Activated naive CD8-positive, alpha-beta T cell (primary cell): Measurements from ENCODE around the gene MYEOV.

Experiments
- H3K27ac Mint-ChIP-seq: one replicate; pipeline ENCODE4 v1.8.0; 2021; ENCODE audit warnings: mixed read lengths
- H3K27me3 Mint-ChIP-seq: one replicate; pipeline ENCODE4 v1.8.0; 2021; ENCODE audit warnings: mixed read lengths
- H3K36me3 Mint-ChIP-seq: one replicate; pipeline ENCODE4 v1.8.0; 2021; ENCODE audit warnings: mixed read lengths
- H3K4me1 Mint-ChIP-seq: one replicate; pipeline ENCODE4 v1.8.0; 2021; ENCODE audit warnings: low read depth, mixed read lengths
- H3K4me3 Mint-ChIP-seq: one replicate; pipeline ENCODE4 v1.8.0; 2021; ENCODE audit warnings: mild to moderate bottlenecking, mixed read lengths
- H3K9me3 Mint-ChIP-seq: one replicate; pipeline ENCODE4 v1.8.0; 2021; ENCODE audit warnings: low read depth, mixed read lengths

The MYEOV gene

DNA sequence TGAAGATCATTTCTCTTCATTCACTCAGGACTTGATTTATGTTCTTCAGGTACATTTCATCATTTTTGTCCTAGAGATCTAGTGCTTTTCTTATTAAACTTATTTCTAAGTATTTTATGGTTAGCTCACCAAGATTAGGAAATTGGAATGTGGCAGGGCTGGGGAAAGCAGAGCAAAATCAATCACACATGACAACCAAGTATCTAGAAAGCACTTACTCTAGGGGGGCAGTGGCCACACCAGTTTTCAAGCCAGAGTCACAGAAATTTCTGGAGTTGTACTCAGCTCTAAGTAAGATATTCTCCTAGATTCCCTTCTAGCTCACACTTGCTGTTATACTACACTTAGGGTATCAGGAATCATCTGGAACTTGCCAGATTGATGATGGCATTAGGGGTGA, 33.3 kb upstream of the MYEOV start:
- H3K27ac Mint-ChIP-seq, result no peak overlapping the region
- H3K36me3 Mint-ChIP-seq, result no peaks in the 10 kb centered on the region
- H3K9me3 Mint-ChIP-seq, result peaks cover 9% of the 10 kb centered on the region
- H3K27me3 Mint-ChIP-seq, result no peaks in the 10 kb centered on the region
- no peaks in the 10 kb centered on the region for H3K4me1 Mint-ChIP-seq
- H3K4me3 Mint-ChIP-seq, result no peak overlapping the region

DNA sequence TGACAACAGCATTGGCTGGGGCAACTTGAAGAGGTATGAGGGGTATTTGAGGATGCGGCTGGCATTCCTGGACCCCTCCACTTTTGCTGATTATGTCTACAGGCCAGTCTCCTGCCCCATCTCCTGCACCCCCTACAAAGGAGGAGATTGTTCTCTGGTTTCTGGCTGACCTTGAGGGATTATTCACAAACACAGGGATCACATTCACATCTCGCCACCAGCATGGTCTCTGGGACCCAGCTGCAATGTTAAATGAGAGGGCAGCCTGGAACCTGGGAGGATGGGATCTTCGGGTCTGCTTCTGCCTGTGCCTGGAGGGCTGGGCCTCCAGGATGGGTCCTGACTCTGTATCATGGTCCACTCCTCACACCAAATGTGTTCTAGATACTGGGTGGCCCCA, 32.8 kb upstream of the MYEOV start:
- Mint-ChIP-seq H3K4me1 (no peaks in the 10 kb centered on the region), H3K36me3 (no peaks in the 10 kb centered on the region), H3K27me3 (no peaks in the 10 kb centered on the region)

DNA sequence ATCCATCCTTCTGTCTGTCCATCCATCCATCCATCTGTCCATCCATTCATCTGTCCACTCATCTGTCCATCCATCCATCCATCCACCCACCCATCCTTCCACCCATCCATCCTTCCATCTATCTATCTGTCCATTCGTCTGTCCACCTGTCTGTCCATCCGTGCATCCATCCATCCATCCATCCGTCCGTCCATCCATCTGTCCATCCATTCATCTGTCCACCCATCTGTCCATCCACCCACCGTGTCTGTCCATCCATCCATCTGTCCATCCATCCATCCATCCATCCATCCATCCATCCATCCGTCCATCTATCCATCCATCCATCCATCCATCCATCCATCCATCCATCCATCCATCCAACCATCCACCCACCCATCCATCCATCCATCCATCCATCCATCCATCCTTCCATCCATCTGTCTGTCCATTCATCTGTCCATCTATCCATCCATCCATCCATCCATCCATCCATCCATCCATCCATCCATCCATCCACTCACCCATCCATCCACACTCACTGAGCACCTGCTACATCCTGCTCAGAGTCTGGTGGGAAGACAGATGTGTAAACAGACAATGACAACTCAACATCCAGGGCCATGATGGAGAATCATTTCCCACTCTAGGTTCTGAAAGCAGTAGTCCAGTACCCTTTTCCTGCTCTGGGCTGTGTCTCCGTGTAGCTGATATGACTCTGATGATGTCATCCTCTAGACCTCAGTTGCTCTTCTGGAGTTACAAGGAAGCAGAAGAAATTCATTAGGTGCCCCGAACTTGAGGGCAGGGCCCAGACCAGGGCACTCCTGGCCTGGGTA, 30.8 kb upstream of the MYEOV start:
- Mint-ChIP-seq H3K4me3 (no peak overlapping the region), H3K27me3 (no peaks in the 10 kb centered on the region)

More for the DNA sequence above, 32.8 kb upstream of the MYEOV start:
- no peak overlapping the region for H3K27ac Mint-ChIP-seq
- no peak overlapping the region for H3K4me3 Mint-ChIP-seq
- H3K9me3 Mint-ChIP-seq, result peaks cover 9% of the 10 kb centered on the region

DNA sequence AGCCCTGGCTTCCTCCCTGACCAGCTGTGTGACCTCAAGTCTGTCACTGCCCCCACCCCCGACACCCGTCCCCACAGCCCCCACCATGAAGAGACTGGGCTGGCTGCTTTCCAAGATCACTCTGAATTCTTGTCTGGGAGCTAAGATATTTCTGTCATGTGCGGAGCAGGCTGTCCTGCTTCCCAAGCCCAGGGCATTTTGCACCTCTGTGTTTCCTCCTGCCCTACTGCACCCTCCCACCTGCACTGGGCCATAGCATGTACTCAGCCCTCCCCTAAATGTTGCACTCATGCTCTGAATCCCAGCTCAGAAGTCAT, 30.3 kb upstream of the MYEOV start:
- Mint-ChIP-seq H3K4me3 (no peak overlapping the region), H3K4me1 (no peaks in the 10 kb centered on the region), H3K27ac (no peak overlapping the region), H3K27me3 (no peaks in the 10 kb centered on the region), H3K9me3 (peaks cover 9% of the 10 kb centered on the region), H3K36me3 (no peaks in the 10 kb centered on the region)

More for the DNA sequence above, 30.8 kb upstream of the MYEOV start:
- H3K27ac Mint-ChIP-seq, result no peak overlapping the region
- H3K9me3 Mint-ChIP-seq, result peaks cover 9% of the 10 kb centered on the region
- H3K4me1 Mint-ChIP-seq, result no peaks in the 10 kb centered on the region
- H3K36me3 Mint-ChIP-seq, result no peaks in the 10 kb centered on the region

DNA sequence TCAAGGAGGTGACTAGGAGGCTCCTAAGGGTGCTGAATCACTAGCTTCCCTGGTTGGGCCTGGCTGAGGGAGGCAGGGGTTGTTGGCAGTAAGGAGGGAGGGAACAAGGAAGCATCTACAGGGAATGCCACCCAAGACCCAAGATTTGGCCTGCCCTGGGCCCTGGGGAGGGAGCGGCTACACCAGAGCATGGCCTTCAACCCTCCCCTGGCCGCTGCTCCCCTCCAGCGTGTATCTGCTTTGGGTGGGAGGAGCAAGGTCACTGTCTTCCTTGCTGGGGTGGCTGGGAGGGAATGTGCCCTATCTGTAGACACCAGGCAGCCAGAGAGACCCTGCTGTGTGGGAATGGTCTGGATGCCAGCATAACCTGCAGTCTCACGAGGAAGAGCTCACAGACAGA, 29.5 kb upstream of the MYEOV start:
- Mint-ChIP-seq H3K27me3 (no peaks in the 10 kb centered on the region), H3K4me3 (no peak overlapping the region), H3K4me1 (no peaks in the 10 kb centered on the region), H3K27ac (no peak overlapping the region), H3K36me3 (no peaks in the 10 kb centered on the region), H3K9me3 (peaks cover 9% of the 10 kb centered on the region)

DNA sequence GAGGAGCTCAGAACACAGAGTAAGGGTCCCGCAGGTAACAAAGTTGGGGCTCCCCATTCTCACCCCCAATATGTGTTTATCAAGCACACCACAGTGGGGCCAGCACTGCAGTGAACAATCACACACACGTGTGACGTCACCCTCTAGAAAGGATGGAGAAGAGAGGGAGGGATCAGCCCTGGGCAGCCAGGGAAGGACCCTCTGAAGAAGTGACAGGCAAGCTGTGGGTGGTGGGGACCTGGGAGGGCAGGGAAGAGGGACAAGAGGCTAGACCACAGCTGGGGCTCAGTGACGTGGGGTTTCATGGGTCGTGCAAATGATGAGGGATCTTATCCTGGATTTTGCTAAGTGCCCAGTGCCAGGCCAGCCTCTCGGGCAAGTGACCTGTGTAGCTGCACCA, 28.7 kb upstream of the MYEOV start:
- no peaks in the 10 kb centered on the region for H3K4me1 Mint-ChIP-seq
- no peak overlapping the region for H3K4me3 Mint-ChIP-seq
- peaks cover 9% of the 10 kb centered on the region for H3K9me3 Mint-ChIP-seq
- H3K27me3 Mint-ChIP-seq, result no peaks in the 10 kb centered on the region
- no peaks in the 10 kb centered on the region for H3K36me3 Mint-ChIP-seq
- no peak overlapping the region for H3K27ac Mint-ChIP-seq

DNA sequence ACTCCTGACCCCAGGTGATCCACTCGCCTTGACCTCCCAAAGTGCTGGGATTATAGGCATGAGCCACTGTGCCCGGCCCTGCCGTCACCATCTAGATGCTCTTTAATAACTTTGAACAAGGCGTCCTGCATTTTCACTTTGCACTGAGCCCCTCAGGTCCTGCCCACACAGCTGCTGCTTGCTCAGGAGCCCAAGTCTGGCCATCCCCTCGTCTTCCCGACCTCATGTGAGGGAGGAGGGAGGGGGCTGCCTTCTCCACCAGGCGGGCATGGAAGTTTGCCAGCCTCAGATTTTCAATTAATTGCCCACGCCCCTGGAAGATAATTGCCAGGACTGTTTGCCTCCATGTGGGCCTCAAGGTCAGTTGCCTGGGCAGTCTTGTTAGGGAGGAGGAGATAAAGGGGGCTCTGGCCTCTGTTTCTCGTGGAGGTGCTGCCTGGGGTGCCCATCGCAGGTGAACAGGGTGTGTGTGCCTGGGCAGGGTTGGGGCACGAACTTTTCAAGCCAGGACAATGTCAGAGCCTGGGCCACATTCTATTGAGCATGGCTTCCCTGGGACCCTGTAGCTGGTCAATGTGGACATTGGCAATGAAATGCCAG, 27.9 kb upstream of the MYEOV start:
- Mint-ChIP-seq H3K9me3 (peaks cover 4% of the 10 kb centered on the region), H3K36me3 (no peaks in the 10 kb centered on the region), H3K4me3 (no peak overlapping the region), H3K27me3 (no peaks in the 10 kb centered on the region), H3K27ac (no peak overlapping the region), H3K4me1 (no peaks in the 10 kb centered on the region)

DNA sequence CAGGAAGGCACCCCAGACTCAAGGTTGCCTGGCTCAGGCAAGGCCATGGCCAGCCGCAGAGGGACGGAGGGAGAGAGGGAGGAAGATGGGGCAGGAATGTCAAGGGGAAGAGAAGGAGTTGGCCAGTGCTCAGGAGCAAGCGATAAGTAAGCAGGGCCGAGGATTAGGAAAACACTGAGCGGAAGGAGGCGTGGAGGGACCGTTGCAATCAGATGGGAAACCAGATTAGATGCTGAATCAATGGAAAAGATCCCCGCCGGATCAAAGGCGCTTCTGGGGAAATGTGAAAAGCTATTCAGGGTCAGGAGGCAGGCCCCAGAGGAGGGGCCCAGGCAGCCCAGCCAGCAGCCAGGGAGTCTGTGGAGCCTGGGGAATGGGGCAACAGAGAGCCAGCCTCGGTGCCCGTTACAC, 26.6 kb upstream of the MYEOV start:
- Mint-ChIP-seq H3K27ac (no peak overlapping the region), H3K9me3 (peaks cover 4% of the 10 kb centered on the region), H3K4me3 (no peak overlapping the region)

DNA sequence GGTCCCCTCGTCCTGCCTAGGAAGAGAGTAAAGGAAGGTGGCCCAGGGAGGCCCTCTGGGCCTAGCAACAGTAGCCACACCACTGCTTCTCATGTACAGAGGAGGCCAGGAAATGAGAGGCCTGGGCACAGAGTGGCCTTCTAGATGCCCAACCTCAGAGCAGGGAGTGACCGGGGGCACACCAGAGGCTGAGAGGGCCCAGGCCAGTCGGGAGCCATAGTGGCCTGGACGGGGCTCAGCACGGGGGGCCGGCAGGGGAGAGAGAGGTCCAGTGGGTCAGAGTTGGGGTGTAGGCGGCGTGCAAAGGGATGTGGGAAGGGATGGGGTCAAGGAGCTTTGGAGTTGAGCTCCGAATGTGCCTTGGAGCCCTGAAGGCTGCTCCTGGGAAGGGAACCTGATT, 25.0 kb upstream of the MYEOV start:
- Mint-ChIP-seq H3K9me3 (no peaks in the 10 kb centered on the region), H3K27ac (no peak overlapping the region), H3K4me1 (no peaks in the 10 kb centered on the region), H3K36me3 (no peaks in the 10 kb centered on the region), H3K4me3 (no peak overlapping the region), H3K27me3 (no peaks in the 10 kb centered on the region)

More for the DNA sequence above, 26.6 kb upstream of the MYEOV start:
- Mint-ChIP-seq H3K4me1 (no peaks in the 10 kb centered on the region), H3K27me3 (no peaks in the 10 kb centered on the region), H3K36me3 (no peaks in the 10 kb centered on the region)

DNA sequence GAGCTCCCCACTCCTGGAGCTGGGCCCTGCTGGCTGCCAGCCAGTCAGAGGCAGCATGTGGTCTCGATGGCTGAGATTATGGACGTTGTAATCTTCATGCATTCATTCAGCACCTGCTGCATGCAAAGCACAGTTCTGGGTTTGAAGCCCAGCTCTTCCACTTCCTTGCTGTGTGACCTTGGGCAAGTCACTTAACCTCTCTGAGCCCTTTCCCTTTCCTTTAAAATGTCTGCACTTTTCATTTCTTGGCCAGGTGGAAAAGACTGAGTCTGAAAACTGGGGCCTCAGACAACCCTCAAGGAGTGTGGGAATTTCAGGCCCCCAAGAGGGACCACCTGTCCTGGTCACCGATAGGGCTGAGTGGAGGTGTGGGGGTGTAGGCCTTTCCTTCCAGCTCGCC, 24.6 kb upstream of the MYEOV start:
- Mint-ChIP-seq H3K9me3 (no peaks in the 10 kb centered on the region), H3K27me3 (no peaks in the 10 kb centered on the region), H3K4me1 (no peaks in the 10 kb centered on the region), H3K4me3 (no peak overlapping the region), H3K36me3 (no peaks in the 10 kb centered on the region), H3K27ac (no peak overlapping the region)

DNA sequence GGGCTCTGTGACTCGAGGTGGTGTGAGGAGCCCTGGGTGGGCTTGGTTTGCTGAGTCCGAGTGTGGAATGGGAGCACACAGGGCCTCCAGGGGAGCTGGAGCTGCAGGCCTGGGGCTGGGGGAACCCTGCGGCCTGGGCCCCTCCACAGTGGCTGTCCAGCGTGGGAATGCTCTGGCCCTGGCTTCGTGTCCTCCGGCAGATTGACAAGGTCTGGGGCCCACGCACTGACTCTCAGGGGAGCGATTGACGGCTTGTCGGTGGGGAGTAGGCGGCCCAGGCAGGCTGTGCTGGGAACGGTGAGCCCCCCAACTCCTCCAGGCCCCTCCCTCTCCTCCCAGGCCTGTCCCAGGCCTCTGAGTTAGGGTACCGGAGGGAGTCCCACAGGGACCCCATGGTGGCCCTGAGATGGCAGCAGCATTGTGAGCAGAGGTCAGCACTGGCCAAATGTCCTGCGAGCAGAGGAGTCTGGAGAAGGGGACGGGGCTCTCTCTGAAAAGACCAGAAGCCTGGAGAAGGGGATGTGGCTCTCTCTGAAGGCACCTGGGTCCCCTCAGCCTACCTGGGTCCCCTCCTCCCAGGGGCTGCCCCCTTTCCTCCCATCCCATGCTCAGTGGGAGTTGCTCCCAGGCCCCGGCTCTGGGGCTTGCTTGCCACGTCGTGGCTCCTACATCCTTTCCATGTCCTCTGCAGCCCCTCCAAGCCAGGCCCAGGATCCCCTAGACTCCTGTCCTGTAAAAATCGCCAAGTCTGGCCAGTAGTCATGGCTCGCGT, 23.8 kb upstream of the MYEOV start:
- Mint-ChIP-seq H3K4me3 (no peak overlapping the region), H3K36me3 (no peaks in the 10 kb centered on the region), H3K9me3 (no peaks in the 10 kb centered on the region)

DNA sequence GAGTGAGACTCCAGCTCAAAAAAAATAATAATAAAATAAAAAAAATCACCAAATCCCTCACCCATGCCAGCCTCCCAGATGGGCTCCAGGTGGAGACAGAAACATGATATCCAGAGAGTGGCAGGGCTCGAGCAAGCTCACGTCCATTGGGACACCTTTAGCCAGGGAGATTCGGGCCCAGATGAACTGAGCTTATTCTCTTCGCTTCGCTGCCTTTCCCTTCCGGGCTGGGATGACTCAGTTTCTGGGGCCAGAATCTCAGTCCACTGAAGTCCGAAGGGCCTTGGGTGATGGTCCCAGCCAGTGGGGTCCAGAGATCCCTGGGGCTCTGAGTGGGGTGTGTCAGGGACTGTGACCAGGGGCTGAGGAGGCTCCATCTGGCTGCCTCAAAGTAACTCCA, 23.0 kb upstream of the MYEOV start:
- Mint-ChIP-seq H3K36me3 (no peaks in the 10 kb centered on the region), H3K27me3 (no peaks in the 10 kb centered on the region), H3K9me3 (no peaks in the 10 kb centered on the region), H3K27ac (no peak overlapping the region), H3K4me1 (no peaks in the 10 kb centered on the region), H3K4me3 (no peak overlapping the region)

More for the DNA sequence above, 23.8 kb upstream of the MYEOV start:
- Mint-ChIP-seq H3K4me1 (no peaks in the 10 kb centered on the region), H3K27me3 (no peaks in the 10 kb centered on the region), H3K27ac (no peak overlapping the region)

DNA sequence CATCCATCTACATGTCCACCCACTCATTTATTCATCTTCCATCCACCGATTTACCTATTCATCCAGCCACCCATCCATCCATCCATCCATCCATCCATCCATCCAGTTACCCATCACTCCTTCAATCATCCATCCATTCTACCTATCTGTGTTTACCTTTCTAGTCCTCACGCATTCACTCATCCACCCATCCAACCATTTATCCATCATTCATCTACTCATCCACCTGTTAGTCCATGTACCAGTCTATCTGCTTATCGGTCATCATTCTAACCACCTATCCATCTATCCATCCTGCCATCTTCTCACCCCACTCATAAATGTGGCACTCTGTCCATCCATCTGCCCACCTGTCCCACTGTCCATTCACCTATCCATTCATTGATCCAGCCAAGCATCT, 21.9 kb upstream of the MYEOV start:
- no peaks in the 10 kb centered on the region for H3K27me3 Mint-ChIP-seq
- H3K4me3 Mint-ChIP-seq, result no peak overlapping the region
- no peaks in the 10 kb centered on the region for H3K9me3 Mint-ChIP-seq
- no peaks in the 10 kb centered on the region for H3K4me1 Mint-ChIP-seq
- H3K36me3 Mint-ChIP-seq, result no peaks in the 10 kb centered on the region
- no peak overlapping the region for H3K27ac Mint-ChIP-seq

DNA sequence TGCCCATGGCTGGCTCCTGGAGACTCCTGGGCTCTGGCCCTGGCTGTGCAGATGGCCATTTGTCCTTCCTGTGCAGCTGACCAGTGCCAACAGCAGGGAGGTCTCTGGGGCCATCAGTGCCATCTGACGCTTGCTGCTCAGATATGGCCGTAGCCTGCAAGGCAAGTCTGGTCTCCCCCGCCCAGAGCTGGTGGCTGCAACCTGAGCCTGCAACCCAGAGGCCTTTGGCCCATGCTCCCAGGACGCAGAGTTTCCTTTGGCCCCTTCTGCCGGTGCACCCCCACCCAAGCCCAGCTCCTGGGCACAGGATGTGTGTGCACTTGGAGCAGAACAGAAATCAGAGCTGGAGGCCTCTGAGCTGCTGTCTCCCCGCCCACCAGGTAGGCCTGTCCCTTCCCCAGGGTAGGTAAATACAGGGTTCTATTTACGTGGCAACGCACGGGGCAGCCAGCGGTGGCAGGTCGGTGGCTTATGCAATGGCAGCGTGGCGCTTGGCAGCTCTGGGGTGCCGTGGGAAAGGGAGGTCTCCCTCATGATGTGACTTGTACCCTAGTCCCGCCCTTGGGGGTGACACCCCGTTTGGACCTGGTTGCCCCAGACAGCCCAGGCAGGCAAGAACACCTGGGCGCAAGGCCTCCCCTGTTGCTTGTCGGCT, 21.0 kb upstream of the MYEOV start:
- no peak overlapping the region for H3K4me3 Mint-ChIP-seq
- no peaks in the 10 kb centered on the region for H3K9me3 Mint-ChIP-seq
- H3K36me3 Mint-ChIP-seq, result no peaks in the 10 kb centered on the region
- H3K27ac Mint-ChIP-seq, result no peak overlapping the region
- no peaks in the 10 kb centered on the region for H3K4me1 Mint-ChIP-seq
- H3K27me3 Mint-ChIP-seq, result no peaks in the 10 kb centered on the region

DNA sequence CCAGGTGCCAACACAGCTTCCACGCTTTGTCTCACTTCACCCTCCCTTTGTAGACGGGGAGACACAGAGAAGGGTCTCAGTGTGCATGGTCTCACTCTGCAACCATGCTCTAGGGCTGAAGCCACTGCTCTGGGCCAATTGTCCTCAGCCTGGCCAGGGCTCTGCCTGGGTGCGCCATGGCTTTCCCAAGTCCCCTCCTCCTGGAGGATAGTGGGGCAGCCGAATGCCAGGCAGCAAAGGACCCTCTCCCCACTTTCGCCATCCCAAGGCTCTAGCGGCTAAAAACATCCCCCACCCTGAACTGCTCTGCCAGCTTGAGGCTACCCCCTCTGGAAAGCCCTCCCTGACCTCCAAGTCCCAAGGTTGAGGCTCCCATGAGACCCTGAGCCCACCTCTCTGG, 20.4 kb upstream of the MYEOV start:
- Mint-ChIP-seq H3K36me3 (no peaks in the 10 kb centered on the region), H3K27ac (no peak overlapping the region), H3K9me3 (no peaks in the 10 kb centered on the region), H3K4me1 (no peaks in the 10 kb centered on the region), H3K4me3 (no peak overlapping the region), H3K27me3 (no peaks in the 10 kb centered on the region)
